Astrocyte of the spinal cord (primary cell): ENCODE data around the gene RNF222.
"Not testable (repeated sequence)": the region's sequence is repeated elsewhere in the genome, so short reads cannot be mapped to it uniquely, and the experiment has no call there.

Source experiments
- DNase-seq: peaks from one replicate; pipeline ENCODE4 v3.0.0; 2011; ENCODE audit warnings: low read depth, low spot score
- H3K4me3 ChIP-seq: 2 replicates; pipeline ENCODE4 v1.5.1; 2011; ENCODE audit warnings: low read depth, mild to moderate bottlenecking, low read length, moderate library complexity
- CTCF ChIP-seq: IDR thresholded peaks from 2 replicates; pipeline ENCODE4 v1.5.1; 2012; ENCODE audit warnings: low read depth, mild to moderate bottlenecking, low read length, inconsistent platforms
- in situ Hi-C: cut with HindIII; loops from 2 replicates; pipeline ENCODE4 v1.10.0; 2017; ENCODE audit warnings: low sequenced_read_pairs

Gene RNF222

GRCh38 chr17:8376271-8377067 lies 21.2 kb downstream of the RNF222 start, which contains the start of gene KRABD2:
TSS of gene KRABD2 (minus strand) at chr17:8376704.
- DNase-seq = peak; percentile 82
- TF ChIP-seq CTCF = peak; percentile 70
- in situ Hi-C loops = no loop called here
- H3K4me3 ChIP-seq = peak within 1 kb of the TSS; percentile 83

GRCh38 chr17:8375738-8376259 lies 21.8 kb downstream of the RNF222 start:
- H3K4me3 ChIP-seq = peak overlapping the region; percentile 83
- in situ Hi-C loops = no loop called here
- no peak for DNase-seq
- no peak for TF ChIP-seq CTCF

GRCh38 chr17:8373856-8374255 lies 23.8 kb downstream of the RNF222 start:
- in situ Hi-C loops, DNase-seq, H3K4me3 ChIP-seq: not testable (repeated sequence)

GRCh38 chr17:8372422-8372821 lies 25.2 kb downstream of the RNF222 start:
- no peak overlapping the region for H3K4me3 ChIP-seq
- no peak for DNase-seq
- in situ Hi-C loops = no loop called here
- no peak for TF ChIP-seq CTCF

- in situ Hi-C loops = no loop called here
- TF ChIP-seq CTCF = no peak
- H3K4me3 ChIP-seq = no peak overlapping the region
- no peak for DNase-seq
Observed at GRCh38 chr17:8371786-8372185, 25.8 kb downstream of the RNF222 start.

GRCh38 chr17:8369944-8370343 lies 27.7 kb downstream of the RNF222 start:
- no peak for DNase-seq
- no peak for TF ChIP-seq CTCF
- H3K4me3 ChIP-seq = no peak overlapping the region
- in situ Hi-C loops = no loop called here

- H3K4me3 ChIP-seq = no peak overlapping the region
- in situ Hi-C loops = no loop called here
- DNase-seq = no peak
- TF ChIP-seq CTCF = no peak
Observed at GRCh38 chr17:8368193-8368592, 29.4 kb downstream of the RNF222 start.
